Upper lobe of right lung (tissue), 1 donor: ENCODE results near the gene MECP2. TPM values are rescaled to one million over a fixed set of nuclear protein-coding genes. Genes with fewer than 3 reads are reported as not detected.

ENCODE experiments used
- ATAC-seq: fragments of 200-7000 bp; cut with Tn5 transposase; one replicate; pipeline ENCODE4 v1.9.1; 2020; ENCODE audit warnings: mild to moderate bottlenecking, moderate library complexity
- DNase-seq: peaks from one replicate; pipeline ENCODE4 v3.0.0-alpha.2; 2020
- H3K27ac ChIP-seq: fragments of 200-600 bp; one replicate; pipeline ENCODE4 v1.8.0; 2022
- H3K27me3 ChIP-seq: fragments of 200-600 bp; one replicate; pipeline ENCODE4 v1.8.0; 2022; ENCODE audit warnings: mild to moderate bottlenecking
- H3K36me3 ChIP-seq: fragments of 200-600 bp; one replicate; pipeline ENCODE4 v1.8.0; 2022
- H3K4me1 ChIP-seq: fragments of 200-600 bp; one replicate; pipeline ENCODE4 v1.8.0; 2022
- H3K4me3 ChIP-seq: fragments of 200-600 bp; one replicate; pipeline ENCODE4 v1.8.0; 2022; ENCODE audit warnings: mild to moderate bottlenecking
- H3K9me3 ChIP-seq: fragments of 200-600 bp; one replicate; pipeline ENCODE4 v1.8.0; 2022
- intact Hi-C: fragments of 100-400 bp; cut with DNase I; formaldehyde crosslinking; loops from one replicate; pipeline ENCODE4 v1.11.0; 2022
- total RNA-seq: library from RNA; stranded (reverse); fragmentation: NEBNext Ultra II Directional; extraction: Animal tissue kit (Norgen Biotek cat#: 25700); gene quantifications from one replicate; pipeline ENCODE4 v1.2.1, GENCODE V29; 2021
- TF ChIP-seq, protein P1 (sequence below): fragments of 200-600 bp; IDR thresholded peaks from one replicate; pipeline ENCODE4 v1.8.0; 2022; ENCODE audit warnings: antibody characterized with exemption
- donor health status: DM: no; HTN: yes; CAD: no; lungs with severe emphysema.

The MECP2 gene
- total RNA-seq, 1 donor from 2014 or later = 58.6 TPM

DNA sequence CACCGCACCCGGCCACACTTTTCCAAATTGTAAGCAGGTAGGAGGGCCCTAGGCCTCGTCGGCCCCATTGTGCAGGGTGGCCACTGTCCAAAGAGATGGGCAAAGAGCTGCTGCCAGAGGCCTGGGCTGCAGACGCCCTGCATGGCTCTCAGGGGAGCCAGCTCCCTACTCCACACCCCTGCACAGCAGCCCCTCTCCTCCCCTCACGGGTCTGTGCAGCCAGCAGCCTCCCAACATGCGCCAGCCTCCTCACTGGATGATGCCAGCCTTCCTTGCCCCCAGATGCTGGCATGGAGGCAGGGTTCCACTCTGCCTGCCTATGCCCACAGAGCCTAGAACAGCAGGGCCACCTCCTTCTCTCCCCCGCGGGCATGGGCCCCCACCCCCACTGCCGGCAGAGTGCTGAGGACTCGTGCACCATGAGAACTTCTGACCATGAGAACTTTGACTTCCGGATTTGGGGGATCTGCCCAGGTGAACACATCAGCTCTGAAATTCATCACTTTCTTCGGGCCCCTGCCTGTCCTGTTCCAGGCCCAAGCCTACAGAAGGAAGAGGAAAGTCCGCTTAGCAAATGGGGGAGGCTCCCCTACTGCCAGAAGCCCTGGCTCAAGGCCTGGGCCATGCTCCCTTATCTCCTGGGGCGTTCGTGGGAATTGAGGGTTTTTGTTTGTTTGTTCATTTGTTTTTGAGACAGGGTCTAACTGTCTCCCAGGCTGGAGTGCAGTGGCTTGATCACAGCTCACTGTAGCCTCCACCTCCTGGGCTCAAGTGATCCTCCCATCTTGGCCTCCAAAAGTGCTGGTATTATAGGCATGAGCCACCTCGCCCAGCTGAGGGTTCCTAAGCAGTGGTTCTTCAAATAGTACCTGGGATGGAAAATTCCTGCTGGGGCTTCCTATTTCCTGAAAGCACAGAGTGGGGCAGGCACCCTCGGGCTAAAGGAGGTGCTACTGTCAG is 85.9 kb downstream of the MECP2 start:
- Histone ChIP-seq H3K4me1 (no peaks in the 10 kb centered on the region), H3K27me3 (no peaks in the 10 kb centered on the region), H3K9me3 (no peaks in the 10 kb centered on the region), H3K4me3 (no peak overlapping the region), H3K27ac (no peak overlapping the region), H3K36me3 (peaks cover 9% of the 10 kb centered on the region)
- ATAC-seq = no peak
- intact Hi-C loops = no loop called here
- TF ChIP-seq, protein P1, sequence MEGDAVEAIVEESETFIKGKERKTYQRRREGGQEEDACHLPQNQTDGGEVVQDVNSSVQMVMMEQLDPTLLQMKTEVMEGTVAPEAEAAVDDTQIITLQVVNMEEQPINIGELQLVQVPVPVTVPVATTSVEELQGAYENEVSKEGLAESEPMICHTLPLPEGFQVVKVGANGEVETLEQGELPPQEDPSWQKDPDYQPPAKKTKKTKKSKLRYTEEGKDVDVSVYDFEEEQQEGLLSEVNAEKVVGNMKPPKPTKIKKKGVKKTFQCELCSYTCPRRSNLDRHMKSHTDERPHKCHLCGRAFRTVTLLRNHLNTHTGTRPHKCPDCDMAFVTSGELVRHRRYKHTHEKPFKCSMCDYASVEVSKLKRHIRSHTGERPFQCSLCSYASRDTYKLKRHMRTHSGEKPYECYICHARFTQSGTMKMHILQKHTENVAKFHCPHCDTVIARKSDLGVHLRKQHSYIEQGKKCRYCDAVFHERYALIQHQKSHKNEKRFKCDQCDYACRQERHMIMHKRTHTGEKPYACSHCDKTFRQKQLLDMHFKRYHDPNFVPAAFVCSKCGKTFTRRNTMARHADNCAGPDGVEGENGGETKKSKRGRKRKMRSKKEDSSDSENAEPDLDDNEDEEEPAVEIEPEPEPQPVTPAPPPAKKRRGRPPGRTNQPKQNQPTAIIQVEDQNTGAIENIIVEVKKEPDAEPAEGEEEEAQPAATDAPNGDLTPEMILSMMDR = no peak
- DNase-seq = no peak

DNA sequence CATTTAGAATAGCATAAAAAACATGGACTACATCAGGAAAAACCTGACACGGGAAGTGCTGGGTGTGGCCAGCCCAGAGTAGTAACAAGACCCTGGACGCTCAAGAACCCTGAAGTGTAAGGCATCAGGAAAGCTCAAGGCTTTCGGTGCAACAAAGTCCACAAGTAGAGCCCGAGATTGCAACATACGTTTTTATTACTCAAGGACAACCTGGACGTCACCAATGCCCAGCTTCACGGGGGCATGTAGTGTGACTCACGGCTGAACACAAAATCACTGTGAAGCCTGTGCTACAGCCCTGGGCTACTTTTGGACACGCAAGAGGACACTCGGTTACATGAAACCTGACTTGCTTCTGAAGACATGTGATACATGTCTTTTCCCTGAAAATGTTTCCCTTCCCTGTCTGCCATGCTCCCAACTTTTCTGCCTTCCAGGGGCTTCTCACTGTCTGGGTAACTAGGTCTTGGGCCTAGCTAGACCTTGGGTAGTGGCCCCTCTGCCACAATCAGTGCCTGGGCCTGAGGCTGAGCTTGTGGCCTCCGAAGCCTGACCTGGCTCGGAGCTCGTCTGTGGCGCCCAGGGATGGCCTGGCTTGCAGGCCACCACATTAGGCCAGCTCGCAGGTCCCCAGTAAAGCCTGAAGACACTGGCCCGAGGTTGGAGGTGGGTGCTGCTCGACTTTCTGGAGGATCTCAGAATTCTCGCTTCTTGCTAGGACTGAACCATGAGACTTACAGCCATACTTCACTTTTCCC is 87.0 kb downstream of the MECP2 start:
- H3K4me3 ChIP-seq = no peak overlapping the region
- peak overlapping the region; percentile 65 for H3K27ac ChIP-seq
- no peaks in the 10 kb centered on the region for H3K27me3 ChIP-seq
- DNase-seq (peak; percentile 66), ATAC-seq (peak; percentile 79)
- intact Hi-C loops = no loop called here
- H3K36me3 ChIP-seq = no peaks in the 10 kb centered on the region
- TF ChIP-seq, protein P1 = no peak
- no peaks in the 10 kb centered on the region for H3K4me1 ChIP-seq
- H3K9me3 ChIP-seq = no peaks in the 10 kb centered on the region

DNA sequence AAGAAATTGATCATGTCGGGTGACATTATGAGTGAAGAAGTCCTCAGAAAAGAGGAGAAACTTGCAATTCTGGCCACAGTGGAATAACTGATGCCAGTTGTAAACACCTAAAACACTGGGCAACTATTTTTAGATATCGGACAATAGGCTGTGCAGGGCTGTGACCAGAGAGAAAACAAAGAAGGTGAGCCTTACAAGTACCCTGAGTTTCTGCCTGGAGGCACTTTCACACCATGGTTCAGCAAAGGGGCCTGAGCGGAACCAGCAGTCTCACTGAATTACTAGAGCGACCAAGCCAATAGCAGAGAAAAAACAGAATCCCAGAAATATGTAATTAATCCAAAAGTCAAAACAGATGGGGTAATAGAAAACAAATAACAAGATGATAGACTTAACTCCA is 89.0 kb downstream of the MECP2 start:
- Histone ChIP-seq H3K27me3 (no peaks in the 10 kb centered on the region), H3K9me3 (no peaks in the 10 kb centered on the region), H3K36me3 (no peaks in the 10 kb centered on the region), H3K4me3 (no peak overlapping the region), H3K27ac (no peak overlapping the region), H3K4me1 (no peaks in the 10 kb centered on the region)
- intact Hi-C loops = no loop called here
- TF ChIP-seq, protein P1 = no peak
- no peak for DNase-seq
- ATAC-seq = no peak

DNA sequence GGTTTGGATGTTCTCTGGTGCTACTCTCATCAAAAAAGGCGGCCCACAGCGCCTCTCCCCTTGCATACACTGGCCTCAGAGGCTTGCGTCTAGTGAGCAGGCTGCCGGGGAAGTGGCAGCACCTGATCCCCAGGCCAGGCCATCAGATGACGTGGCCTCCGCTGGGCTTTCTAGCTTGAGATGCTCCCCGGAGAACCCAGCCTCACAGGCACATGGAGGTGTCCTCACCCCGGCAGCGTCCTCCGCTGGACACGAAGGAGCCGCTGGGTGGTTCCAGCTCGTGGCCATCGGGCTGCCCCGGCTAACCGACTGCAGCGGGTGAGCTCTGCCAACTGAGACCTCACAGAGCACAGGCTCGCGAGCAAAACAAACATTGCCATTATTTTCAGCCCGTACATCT is 90.6 kb downstream of the MECP2 start:
- ATAC-seq (no peak), DNase-seq (no peak)
- intact Hi-C loops = no loop called here
- Histone ChIP-seq H3K9me3 (no peaks in the 10 kb centered on the region), H3K36me3 (no peaks in the 10 kb centered on the region), H3K4me3 (no peak overlapping the region), H3K27ac (no peak overlapping the region), H3K27me3 (no peaks in the 10 kb centered on the region), H3K4me1 (no peaks in the 10 kb centered on the region)
- TF ChIP-seq, protein P1 = no peak

DNA sequence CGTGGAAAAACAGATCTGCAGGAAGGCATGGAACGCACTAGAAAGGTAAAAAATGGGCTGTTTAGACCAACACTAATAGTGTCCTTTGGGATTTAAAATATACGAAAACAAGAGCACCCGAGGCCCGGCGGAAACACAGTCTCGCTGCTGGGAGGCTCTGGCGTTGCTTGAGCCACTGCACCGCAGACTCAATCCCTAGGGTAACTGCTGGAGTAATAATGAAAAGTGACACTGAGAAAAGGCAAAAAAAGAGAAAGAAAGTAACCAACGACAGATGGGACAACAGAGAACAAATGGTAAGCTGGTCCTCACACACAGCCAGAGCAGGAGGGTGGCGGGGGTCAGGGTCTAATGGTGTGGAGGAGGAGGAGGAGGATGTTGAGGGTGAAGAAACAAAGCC is 93.2 kb downstream of the MECP2 start:
- ATAC-seq = no peak
- no peak overlapping the region for H3K4me3 ChIP-seq

More for the DNA sequence above, 93.2 kb downstream of the MECP2 start:
- Histone ChIP-seq H3K9me3 (no peaks in the 10 kb centered on the region), H3K4me1 (no peaks in the 10 kb centered on the region), H3K27ac (no peak overlapping the region), H3K27me3 (no peaks in the 10 kb centered on the region), H3K36me3 (no peaks in the 10 kb centered on the region)
- DNase-seq = no peak
- TF ChIP-seq, protein P1 = no peak
- intact Hi-C loops = no loop called here
